Uterus (tissue), 4 donors: ENCODE results near the gene KRT74. TPM values are rescaled to one million over a fixed set of nuclear protein-coding genes. Genes with fewer than 3 reads are reported as not detected.

Experiments used
- DNase-seq, 2 donors: peaks; one replicate each; pipeline ENCODE4 v3.0.0-alpha.2; 2019 to 2020
- H3K27ac ChIP-seq, 2 donors: fragments of 200-600 bp; sonication (generic); 1 replicate in 1 of 2; 2 replicates in 1 of 2; pipeline ENCODE4 v1.5.1; 2016 to 2018
- H3K27me3 ChIP-seq, 2 donors: fragments of 200-600 bp; sonication (generic); one replicate each; pipeline ENCODE4 v1.5.1; 2018 to 2019; ENCODE audit warnings: control low read depth in 1 of 2
- H3K36me3 ChIP-seq, 2 donors: fragments of 200-600 bp; sonication (generic); one replicate each; pipeline ENCODE4 v1.5.1; 2019; ENCODE audit warnings: control low read depth in 1 of 2
- H3K4me1 ChIP-seq, 2 donors: fragments of 200-600 bp; sonication (generic); one replicate each; pipeline ENCODE4 v1.5.1; 2018 to 2019; ENCODE audit warnings: control low read depth in 1 of 2
- H3K4me3 ChIP-seq, 2 donors: fragments of 200-600 bp; sonication (generic); 1 replicate in 1 of 2; 2 replicates in 1 of 2; pipeline ENCODE4 v1.5.1; 2018 to 2019; ENCODE audit warnings: mild to moderate bottlenecking in 1 of 2
- H3K9me3 ChIP-seq, 2 donors: fragments of 200-600 bp; sonication (generic); one replicate each; pipeline ENCODE4 v1.5.1; 2019; ENCODE audit warnings: control low read depth in 1 of 2
- CTCF ChIP-seq, 4 experiments: fragments of 200-600 bp in 2 of 4; fragments of 450-650 bp in 2 of 4; sonication (generic) in 2 of 4; IDR thresholded peaks; one replicate each; pipeline ENCODE4 v1.5.1; 2016 to 2019; ENCODE audit warnings: antibody characterized with exemption in 4 of 4, mild to moderate bottlenecking in 2 of 4, moderate library complexity in 1 of 4
- POLR2A ChIP-seq, 2 donors: fragments of 450-650 bp; IDR thresholded peaks; one replicate each; pipeline ENCODE4 v1.6.1; 2016; ENCODE audit warnings: antibody characterized with exemption in 2 of 2, mild to moderate bottlenecking in 1 of 2, moderate library complexity in 1 of 2
- intact Hi-C: fragments of 100-400 bp; cut with DNase I; formaldehyde crosslinking; loops from one replicate; pipeline ENCODE4 v1.15.1; 2023; ENCODE audit warnings: low total_unique reads
- total RNA-seq, 4 donors: library from RNA; depleted of rRNA in 3 of 4; stranded (reverse); fragments of >200 nt in 3 of 4; gene quantifications; one replicate each; pipeline versions ENCODE4 v1.1.0 to v1.2.4, GENCODE V29; 2014 to 2023
- donor health status: DM: yes; HTN: yes; CAD: no.

Gene KRT74
- total RNA-seq, 4 donors from 2014 or later = not detected

- Histone ChIP-seq H3K4me3 (no peak overlapping the region), H3K36me3 (no peaks in the 10 kb centered on the region), H3K27ac (no peak overlapping the region), H3K9me3 (no peaks in the 10 kb centered on the region), H3K4me1 (no peaks in the 10 kb centered on the region), H3K27me3 (no peaks in the 10 kb centered on the region)
- DNase-seq = no peak
- no peak for TF ChIP-seq CTCF (IDR thresholded peaks at IDR 0.05)
- intact Hi-C loops = no loop called here
These were observed 22.3 kb downstream of the KRT74 start for GRCh38 chr12:52551216-52551865.

GRCh38 chr12:52546126-52546525, 27.5 kb downstream of the KRT74 start:
- intact Hi-C loops = no loop called here
- Histone ChIP-seq H3K9me3 (no peaks in the 10 kb centered on the region), H3K27ac (no peak overlapping the region), H3K4me3 (no peak overlapping the region), H3K36me3 (no peaks in the 10 kb centered on the region), H3K4me1 (no peaks in the 10 kb centered on the region), H3K27me3 (no peaks in the 10 kb centered on the region)
- TF ChIP-seq POLR2A (IDR thresholded peaks at IDR 0.05) = no peak
- no peak for TF ChIP-seq CTCF (IDR thresholded peaks at IDR 0.05)
- DNase-seq = no peak

GRCh38 chr12:52543985-52544883, 29.4 kb downstream of the KRT74 start:
- no peak for DNase-seq
- H3K27ac ChIP-seq = no peak overlapping the region
- H3K9me3 ChIP-seq = no peaks in the 10 kb centered on the region
- no peaks in the 10 kb centered on the region for H3K27me3 ChIP-seq
- H3K4me1 ChIP-seq = no peaks in the 10 kb centered on the region
- no peaks in the 10 kb centered on the region for H3K36me3 ChIP-seq
- no peak overlapping the region for H3K4me3 ChIP-seq
- intact Hi-C loops = no loop called here
- no peak for TF ChIP-seq CTCF (IDR thresholded peaks at IDR 0.05)
- no peak for TF ChIP-seq POLR2A (IDR thresholded peaks at IDR 0.05)

- Histone ChIP-seq H3K27me3 (no peaks in the 10 kb centered on the region), H3K4me3 (no peak overlapping the region), H3K36me3 (no peaks in the 10 kb centered on the region), H3K4me1 (no peaks in the 10 kb centered on the region), H3K27ac (no peak overlapping the region), H3K9me3 (no peaks in the 10 kb centered on the region)
- TF ChIP-seq CTCF (IDR thresholded peaks at IDR 0.05) (no peak), POLR2A (IDR thresholded peaks at IDR 0.05) (no peak)
- intact Hi-C loops = no loop called here
- DNase-seq = no peak
These were observed 30.8 kb downstream of the KRT74 start for GRCh38 chr12:52542785-52543318.

- no peaks in the 10 kb centered on the region for H3K36me3 ChIP-seq
- no peaks in the 10 kb centered on the region for H3K9me3 ChIP-seq
- no peaks in the 10 kb centered on the region for H3K4me1 ChIP-seq
- no peak overlapping the region for H3K27ac ChIP-seq
- no peak overlapping the region for H3K4me3 ChIP-seq
- H3K27me3 ChIP-seq = no peaks in the 10 kb centered on the region
- intact Hi-C loops = no loop called here
- TF ChIP-seq CTCF (IDR thresholded peaks at IDR 0.05) (no peak), POLR2A (IDR thresholded peaks at IDR 0.05) (no peak)
- no peak for DNase-seq
These were observed 31.5 kb downstream of the KRT74 start for GRCh38 chr12:52542157-52542556.
